Retinal pigment epithelial cell (primary cell): Measurements from ENCODE around the gene ADGRL3.

ENCODE experiments used
- DNase-seq: peaks from one replicate; pipeline ENCODE4 v3.0.0-alpha.2; 2010; ENCODE audit warnings: low read depth
- H3K4me3 ChIP-seq: 2 replicates; pipeline ENCODE4 v1.5.1; 2011; ENCODE audit warnings: mild to moderate bottlenecking, low read length, control low read depth, moderate library complexity
- CTCF ChIP-seq: conservative IDR thresholded peaks from 2 replicates; pipeline ENCODE4 v1.5.1; 2011; ENCODE audit warnings: low read depth, low read length, control low read depth, inconsistent platforms

ADGRL3 gene

GRCh38 chr4:61198686-61199085 lies 1.4 kb upstream of the ADGRL3 start:
- H3K4me3 ChIP-seq: no peak overlapping the region

GRCh38 chr4:61199873-61200186 lies 296 bp upstream of the ADGRL3 start:
- H3K4me3 ChIP-seq: peak overlapping the region; percentile 59
- DNase-seq: no peak
- no peak for TF ChIP-seq CTCF

More at GRCh38 chr4:61198686-61199085, 1.4 kb upstream of the ADGRL3 start:
- DNase-seq: no peak
- TF ChIP-seq CTCF: no peak

GRCh38 chr4:61200916-61201526 lies 895 bp downstream of the ADGRL3 start:
- no peak for DNase-seq
- peak overlapping the region; percentile 59 for H3K4me3 ChIP-seq
- TF ChIP-seq CTCF: no peak

GRCh38 chr4:61201561-61201960 lies 1.4 kb downstream of the ADGRL3 start:
- peak overlapping the region; percentile 59 for H3K4me3 ChIP-seq
- no peak for TF ChIP-seq CTCF
- DNase-seq: no peak

GRCh38 chr4:61201961-61202637 lies 2.0 kb downstream of the ADGRL3 start:
- TF ChIP-seq CTCF: peak; percentile 17
- peak overlapping the region; percentile 59 for H3K4me3 ChIP-seq
- no peak for DNase-seq

- peak overlapping the region; percentile 59 for H3K4me3 ChIP-seq
- DNase-seq: no peak
- TF ChIP-seq CTCF: no peak
Observed at GRCh38 chr4:61202638-61203435, 2.7 kb downstream of the ADGRL3 start.

- no peak for TF ChIP-seq CTCF
- H3K4me3 ChIP-seq: peak overlapping the region; percentile 59
- no peak for DNase-seq
Observed at GRCh38 chr4:61203436-61203790, 3.3 kb downstream of the ADGRL3 start.
